Pons (tissue), 1 donor: ENCODE data around the gene ENO1.
"Not testable (repeated sequence)": the region's sequence is repeated elsewhere in the genome, so short reads cannot be mapped to it uniquely, and the experiment has no call there.

Experiments
- DNase-seq: peaks from one replicate; pipeline ENCODE4 v3.0.0-alpha.2; 2016; ENCODE audit warnings: low spot score

Gene ENO1

GRCh38 chr1:8878448-8878697 lies at the start of gene ENO1:
Gene ENO1, minus strand, starts transcription at chr1:8878686. Its CDS starts 3,778 bp downstream, at chr1:8874908.
- no peak for DNase-seq

GRCh38 chr1:8926707-8927694 lies 48.5 kb upstream of the ENO1 start:
- no peak for DNase-seq

- no peak for DNase-seq
These were observed 47.5 kb upstream of the ENO1 start for GRCh38 chr1:8925960-8926359.

- DNase-seq: no peak
These were observed 46.9 kb upstream of the ENO1 start for GRCh38 chr1:8925406-8925805.

GRCh38 chr1:8922962-8923361 lies 44.5 kb upstream of the ENO1 start:
- DNase-seq: no peak

GRCh38 chr1:8917536-8917935 lies 39.0 kb upstream of the ENO1 start:
- DNase-seq: not testable (repeated sequence)

DNA sequence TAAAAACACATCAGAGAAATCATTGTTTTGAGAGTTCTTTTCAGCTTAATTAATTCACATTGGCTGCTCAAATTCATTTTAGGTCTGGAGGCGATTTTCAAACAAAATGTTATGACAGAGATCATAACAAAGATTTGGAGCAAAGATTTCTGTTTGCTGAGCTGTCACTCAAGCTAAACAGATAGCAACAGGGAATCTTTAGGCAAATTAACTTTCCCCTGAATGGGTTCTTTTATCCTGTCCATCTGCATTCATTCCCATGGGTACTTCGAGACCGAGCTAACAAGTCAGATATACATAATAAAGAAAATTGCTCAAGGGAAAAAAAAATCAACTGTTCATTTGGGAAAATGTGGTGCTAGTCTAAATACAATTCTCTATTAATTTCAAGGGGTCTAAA lies 37.0 kb upstream of the ENO1 start:
- no peak for DNase-seq

GRCh38 chr1:8914466-8914865 lies 36.0 kb upstream of the ENO1 start:
- DNase-seq: no peak

- no peak for DNase-seq
These were observed 35.0 kb upstream of the ENO1 start for GRCh38 chr1:8913457-8913856.

DNA sequence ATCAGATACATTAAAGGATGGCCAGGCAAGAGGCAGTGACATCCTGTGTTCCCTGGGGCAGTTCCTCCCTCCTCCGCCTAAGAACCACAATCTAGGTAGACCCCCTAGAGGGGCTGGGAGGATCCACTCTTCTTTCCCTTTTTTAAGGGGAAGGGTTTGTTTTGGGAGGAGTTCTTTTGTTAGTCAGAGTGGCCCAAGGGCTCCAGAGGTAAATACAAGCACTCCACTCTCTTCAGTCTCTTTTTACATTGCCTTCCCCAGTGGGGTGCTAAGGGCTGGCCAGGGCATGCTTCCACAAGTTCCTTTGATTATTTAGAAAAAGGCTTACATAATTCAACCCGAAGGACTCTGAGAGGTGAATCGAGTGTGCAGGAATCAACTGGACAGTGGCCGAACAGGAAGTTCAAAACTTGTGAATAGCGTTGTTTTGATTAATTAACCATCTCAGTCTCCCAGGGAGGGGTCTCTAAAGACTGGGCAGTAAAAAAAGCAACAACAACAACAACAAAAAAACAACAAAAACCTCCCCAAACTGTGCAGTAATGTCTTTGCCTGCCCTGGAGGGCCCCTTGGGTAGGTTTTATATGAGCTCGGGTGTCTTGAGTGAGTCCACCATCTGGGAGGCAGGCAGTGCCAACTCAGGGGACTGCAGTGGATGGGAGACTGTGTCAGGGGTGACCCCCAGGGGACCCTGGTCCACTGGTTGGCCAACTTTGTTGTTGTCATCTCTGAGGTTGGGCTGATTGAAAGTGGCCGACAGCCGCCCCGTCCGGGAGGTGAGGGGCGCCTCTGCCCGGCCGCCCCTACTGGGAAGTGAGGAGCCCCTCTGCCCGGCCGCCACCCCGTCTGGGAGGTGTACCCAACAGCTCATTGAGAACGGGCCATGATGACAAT lies 33.2 kb upstream of the ENO1 start:
- DNase-seq: no peak

GRCh38 chr1:8910914-8911313 lies 32.4 kb upstream of the ENO1 start:
- DNase-seq: no peak

DNA sequence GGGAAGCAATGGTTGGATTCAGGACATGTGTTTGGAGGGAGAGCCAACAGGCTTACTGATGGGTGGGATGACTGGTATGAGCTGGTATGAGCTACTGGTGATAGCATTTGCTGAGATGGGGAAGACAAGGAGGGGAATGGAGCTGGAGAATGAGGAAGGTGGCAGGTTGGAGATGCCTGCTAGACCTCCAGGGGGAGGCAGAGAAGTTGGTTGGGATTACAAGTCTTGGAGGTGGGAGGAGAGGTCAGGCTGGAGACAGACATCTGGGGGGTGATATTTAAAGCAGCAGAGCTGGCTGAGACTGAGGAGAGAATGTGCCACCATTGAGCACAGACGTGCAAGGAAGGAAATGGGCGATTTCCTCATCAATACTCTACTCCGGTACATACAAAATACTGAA lies 31.8 kb upstream of the ENO1 start:
- no peak for DNase-seq

- DNase-seq: no peak
These were observed 30.1 kb upstream of the ENO1 start for GRCh38 chr1:8908388-8909151.

- DNase-seq: no peak
These were observed 27.2 kb upstream of the ENO1 start for GRCh38 chr1:8905582-8906191.

GRCh38 chr1:8903908-8904650 lies 25.6 kb upstream of the ENO1 start:
- DNase-seq: peak; percentile 25

DNA sequence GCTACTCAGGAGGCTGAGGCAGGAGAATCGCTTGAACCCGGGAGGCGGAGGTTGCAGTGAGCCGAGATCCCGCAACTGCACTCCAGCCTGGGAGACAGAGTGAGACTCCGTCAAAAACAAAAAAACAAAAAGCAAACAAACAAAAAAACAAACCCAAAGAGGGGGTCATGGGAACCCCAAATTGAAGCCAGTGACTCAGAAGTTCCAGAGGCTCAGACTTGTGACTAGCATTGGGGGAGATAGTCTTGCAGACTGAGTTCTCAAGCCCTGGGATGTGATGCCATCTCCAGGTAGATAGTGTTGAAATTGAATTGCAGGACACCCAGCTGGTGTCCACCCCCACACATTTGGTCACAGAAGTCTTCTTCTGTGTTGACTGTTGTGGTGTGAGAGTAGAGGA lies 24.9 kb upstream of the ENO1 start:
- DNase-seq: no peak

DNA sequence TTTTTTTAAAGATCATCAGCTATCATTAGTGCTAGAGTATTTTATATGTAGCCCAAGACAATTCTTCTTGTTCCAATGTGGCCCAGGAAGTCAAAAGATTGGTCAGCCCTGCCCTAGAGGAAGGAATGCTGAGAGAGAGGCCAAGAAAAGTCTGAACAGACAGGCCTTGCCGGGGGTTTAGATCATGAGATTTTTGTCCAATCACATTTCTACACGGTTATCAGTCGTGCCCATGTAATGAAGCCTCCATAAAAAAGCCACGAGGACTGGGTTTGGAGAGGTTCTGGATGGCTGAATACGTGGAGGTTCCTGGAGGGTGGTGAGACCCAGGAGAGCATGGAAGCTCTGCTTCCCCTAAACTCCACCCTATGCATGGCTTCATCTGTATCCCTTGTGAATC lies 24.3 kb upstream of the ENO1 start:
- no peak for DNase-seq

- not testable (repeated sequence) for DNase-seq
These were observed 22.2 kb upstream of the ENO1 start for GRCh38 chr1:8900684-8901083.

GRCh38 chr1:8899046-8899445 lies 20.6 kb upstream of the ENO1 start:
- DNase-seq: no peak

DNA sequence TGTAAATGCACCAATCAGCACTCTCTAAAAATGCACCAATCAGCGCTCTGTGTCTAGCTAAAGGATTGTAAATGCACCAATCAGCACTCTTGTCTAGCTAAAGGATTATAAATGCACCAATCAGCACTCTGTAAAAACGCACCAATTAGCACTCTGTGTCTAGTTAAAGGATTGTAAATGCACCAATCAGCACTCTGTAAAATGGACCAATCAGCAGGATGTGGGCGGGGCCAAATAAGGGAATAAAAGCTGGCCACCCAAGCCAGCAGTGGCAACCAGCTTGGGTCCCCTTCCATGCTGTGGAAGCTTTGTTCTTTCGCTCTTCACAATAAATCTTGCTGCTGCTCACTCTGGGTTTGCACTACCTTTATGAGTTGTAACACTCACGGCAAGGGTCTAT lies 19.9 kb upstream of the ENO1 start:
- DNase-seq: not testable (repeated sequence)

- not testable (repeated sequence) for DNase-seq
These were observed 19.0 kb upstream of the ENO1 start for GRCh38 chr1:8897505-8897904.
